ENCODE measurements around the gene L2HGDH. TPM values are rescaled to one million over a fixed set of nuclear protein-coding genes. Genes with fewer than 3 reads are reported as not detected.
A peak's percentile ranks its signal among the peaks of the same experiment; 100 is the strongest.

L2HGDH gene
- total and polyA plus RNA-seq, 9 of the 15 experiments (the other 6 are each of a cell fraction or from before 2014, with no cell fraction given): 1.7 to 16.1 (median 10.5) TPM

- TF ChIP-seq HOMEZ (CRISPR knock-in tag; IDR thresholded peaks at IDR 0.05) (no peak), TCF7 (IDR thresholded peaks at IDR 0.05; ENCODE audit: borderline replicate concordance) (no peak), VEZF1 (CRISPR knock-in tag; IDR thresholded peaks at IDR 0.05) (peak; percentile 60; the same call in 1 of the 2 replicates), ZC3H8 (IDR thresholded peaks at IDR 0.05) (no peak), ZNF57 (CRISPR knock-in tag; IDR thresholded peaks at IDR 0.05) (no peak), SRF (CRISPR knock-in tag; IDR thresholded peaks at IDR 0.05) (no peak), CHD1 (IDR thresholded peaks at IDR 0.05; ENCODE audit: low read length) (peak; percentile 49), ZFP91 (CRISPR knock-in tag; IDR thresholded peaks at IDR 0.05) (no peak), RBBP5 (IDR thresholded peaks at IDR 0.05; ENCODE audit: borderline replicate concordance, insufficient read depth, low read length, poor library complexity, severe bottlenecking) (peak; percentile 76), POLR2AphosphoS5 (IDR thresholded peaks at IDR 0.05; ENCODE audit: control insufficient read depth, insufficient read depth, low read depth, low read length) (peak; percentile 4; the same call in 1 of the 2 replicates), ZNF778 (CRISPR knock-in tag; IDR thresholded peaks at IDR 0.05) (no peak), ZBTB9 (CRISPR knock-in tag; IDR thresholded peaks at IDR 0.05) (no peak), SIN3B (IDR thresholded peaks at IDR 0.05; ENCODE audit: low read depth) (0 out of 2 replicates have a peak, but pooled peaks have one; percentile 7), KDM5B (IDR thresholded peaks at IDR 0.05; ENCODE audit: insufficient replicate concordance, low read depth, low read length) (peak; percentile 13), ZBTB1 (CRISPR knock-in tag; IDR thresholded peaks at IDR 0.05; ENCODE audit: borderline replicate concordance, low read depth) (no peak), NFRKB (IDR thresholded peaks at IDR 0.05; ENCODE audit: low read depth) (0 out of 2 replicates have a peak, but pooled peaks have one; percentile 32), THAP12 (CRISPR knock-in tag; IDR thresholded peaks at IDR 0.05) (no peak), RBFOX2 (IDR thresholded peaks at IDR 0.05; ENCODE audit: low read depth, low read length) (peak; percentile 69; the same call in 1 of the 2 replicates)
These were observed 81.1 kb downstream of the L2HGDH start (continued) for GRCh38 chr14:50230701-50231474.
